Mesodermal cell (in vitro differentiated cells): ENCODE measurements around the gene TAPT1.
"Not testable (repeated sequence)": the region's sequence is repeated elsewhere in the genome, so short reads cannot be mapped to it uniquely, and the experiment has no call there.

Experiments
- H3K27ac ChIP-seq: 2 replicates; pipeline ENCODE4 v1.7.0; 2013; ENCODE audit warnings: mild to moderate bottlenecking, low read depth, low read length, moderate library complexity; ENCODE audit not compliant: severe bottlenecking
- H3K36me3 ChIP-seq: 2 replicates; pipeline ENCODE4 v1.7.1; 2013; ENCODE audit warnings: mild to moderate bottlenecking, low read length, moderate library complexity; ENCODE audit not compliant: control insufficient read depth, insufficient read depth
- H3K4me1 ChIP-seq: one replicate; pipeline ENCODE4 v1.7.1; 2013; ENCODE audit warnings: mild to moderate bottlenecking, low read length; ENCODE audit not compliant: insufficient read depth, control insufficient read depth, poor library complexity, severe bottlenecking
- H3K4me3 ChIP-seq: 2 replicates; pipeline ENCODE4 v1.7.0; 2013; ENCODE audit warnings: low read length, control low read depth, mild to moderate bottlenecking; ENCODE audit not compliant: insufficient read depth, poor library complexity, severe bottlenecking; ENCODE audit errors: extremely low read depth
- H3K9me3 ChIP-seq: 2 replicates; pipeline ENCODE4 v1.7.1; 2013; ENCODE audit warnings: mild to moderate bottlenecking, low read length, moderate library complexity; ENCODE audit not compliant: control insufficient read depth
- WGBS, 2 experiments: methylation state at CpG; one replicate each; pipeline ENCODE4 v1.1.5; 2013; ENCODE audit warnings: missing lambda C conversion rate in 2 of 2; ENCODE audit not compliant: insufficient coverage in 2 of 2; 5-methylcytosine and 5-hydroxymethylcytosine counted together

The TAPT1 gene

GRCh38 chr4:16196482-16197393 is 29.5 kb downstream of the TAPT1 start:
- H3K27ac ChIP-seq: no peak overlapping the region
- H3K4me3 ChIP-seq: no peak overlapping the region
- H3K9me3 ChIP-seq: no peaks in the 10 kb centered on the region
- 67 to 100% methylated on average over 1 to 5 of the region's 9 CpGs for WGBS, 2 experiments
- no peaks in the 10 kb centered on the region for H3K36me3 ChIP-seq
- H3K4me1 ChIP-seq: peaks cover 4% of the 10 kb centered on the region

GRCh38 chr4:16195209-16195608 is 31.1 kb downstream of the TAPT1 start:
- H3K4me3 ChIP-seq: no peak overlapping the region
- no peaks in the 10 kb centered on the region for H3K9me3 ChIP-seq
- H3K36me3 ChIP-seq: peaks cover 4% of the 10 kb centered on the region
- H3K27ac ChIP-seq: no peak overlapping the region
- H3K4me1 ChIP-seq: peaks cover 4% of the 10 kb centered on the region
- no CpG with 5 or more reads among the region's 1 CpG for WGBS, 2 experiments

- H3K9me3 ChIP-seq, H3K36me3 ChIP-seq, H3K4me1 ChIP-seq, H3K27ac ChIP-seq, H3K4me3 ChIP-seq: not testable (repeated sequence)
- 76 to 100% methylated on average over 4 of the region's 4 CpGs for WGBS, 2 experiments
Observed at GRCh38 chr4:16194798-16195197, 31.5 kb downstream of the TAPT1 start.

- no peak overlapping the region for H3K4me3 ChIP-seq
- no peaks in the 10 kb centered on the region for H3K9me3 ChIP-seq
- H3K27ac ChIP-seq: no peak overlapping the region
- H3K36me3 ChIP-seq: peaks cover 14% of the 10 kb centered on the region
- WGBS, 2 experiments: 67 to 100% methylated on average over 1 to 2 of the region's 3 CpGs
- peaks cover 4% of the 10 kb centered on the region for H3K4me1 ChIP-seq
Observed at GRCh38 chr4:16194214-16194613, 32.1 kb downstream of the TAPT1 start.

GRCh38 chr4:16192631-16193518 is 33.4 kb downstream of the TAPT1 start:
- Histone ChIP-seq H3K36me3 (peaks cover 18% of the 10 kb centered on the region), H3K4me3 (no peak overlapping the region), H3K4me1 (peaks cover 4% of the 10 kb centered on the region), H3K9me3 (no peaks in the 10 kb centered on the region), H3K27ac (no peak overlapping the region)
- WGBS, 2 experiments: 94 to 95% methylated on average over 3 to 5 of the region's 5 CpGs

GRCh38 chr4:16192057-16192456 is 34.2 kb downstream of the TAPT1 start:
- Histone ChIP-seq H3K4me3 (no peak overlapping the region), H3K27ac (no peak overlapping the region), H3K36me3 (peaks cover 18% of the 10 kb centered on the region), H3K9me3 (no peaks in the 10 kb centered on the region), H3K4me1 (peaks cover 4% of the 10 kb centered on the region)
- WGBS, 2 experiments: 100% methylated on average over 2 of the region's 2 CpGs

- no peaks in the 10 kb centered on the region for H3K4me1 ChIP-seq
- H3K36me3 ChIP-seq: peaks cover 18% of the 10 kb centered on the region
- no peaks in the 10 kb centered on the region for H3K9me3 ChIP-seq
- H3K4me3 ChIP-seq: no peak overlapping the region
- no peak overlapping the region for H3K27ac ChIP-seq
Observed at GRCh38 chr4:16187455-16187854, 38.8 kb downstream of the TAPT1 start.

GRCh38 chr4:16186986-16187385 is 39.3 kb downstream of the TAPT1 start:
- WGBS, 2 experiments: no CpG with 5 or more reads among the region's 1 CpG
- no peak overlapping the region for H3K27ac ChIP-seq
- H3K36me3 ChIP-seq: peaks cover 18% of the 10 kb centered on the region
- H3K4me1 ChIP-seq: no peaks in the 10 kb centered on the region
- no peak overlapping the region for H3K4me3 ChIP-seq
- H3K9me3 ChIP-seq: no peaks in the 10 kb centered on the region

- no peaks in the 10 kb centered on the region for H3K4me1 ChIP-seq
- no CpG with 5 or more reads among the region's 2 CpGs for WGBS, 2 experiments
- peaks cover 9% of the 10 kb centered on the region for H3K36me3 ChIP-seq
Observed at GRCh38 chr4:16183604-16184003, 42.7 kb downstream of the TAPT1 start.

GRCh38 chr4:16176621-16177020 is 49.6 kb downstream of the TAPT1 start:
- 92 to 95% methylated on average over 5 to 6 of the region's 6 CpGs for WGBS, 2 experiments

More at GRCh38 chr4:16183604-16184003, 42.7 kb downstream of the TAPT1 start:
- Histone ChIP-seq H3K9me3 (no peaks in the 10 kb centered on the region), H3K27ac (no peak overlapping the region), H3K4me3 (no peak overlapping the region)

More at GRCh38 chr4:16176621-16177020, 49.6 kb downstream of the TAPT1 start:
- H3K4me1 ChIP-seq: no peaks in the 10 kb centered on the region
- peaks cover 9% of the 10 kb centered on the region for H3K36me3 ChIP-seq
- H3K4me3 ChIP-seq: no peak overlapping the region
- H3K27ac ChIP-seq: no peak overlapping the region
- no peaks in the 10 kb centered on the region for H3K9me3 ChIP-seq
